GM18858 (cell line): ENCODE results near the gene KIFC3.
"Not testable (repeated sequence)": the region's sequence is repeated elsewhere in the genome, so short reads cannot be mapped to it uniquely, and the experiment has no call there.

Experiments
- ATAC-seq: cut with Tn5 transposase; IDR thresholded peaks from one replicate; pipeline ENCODE4 v1.9.1; 2021; ENCODE audit not compliant: unreplicated experiment

The KIFC3 gene

GRCh38 chr16:57802341-57803133 lies at the start of gene KIFC3:
TSS of gene KIFC3 (minus strand) at chr16:57802491. CDS start at chr16:57798243, 4,248 bp downstream.
- ATAC-seq: no peak

GRCh38 chr16:57848181-57848580 lies 45.9 kb upstream of the KIFC3 start:
- no peak for ATAC-seq

GRCh38 chr16:57846931-57847330 lies 44.6 kb upstream of the KIFC3 start:
- not testable (repeated sequence) for ATAC-seq

- no peak for ATAC-seq
These were observed 43.9 kb upstream of the KIFC3 start for GRCh38 chr16:57846078-57846697.

- no peak for ATAC-seq
These were observed 42.8 kb upstream of the KIFC3 start for GRCh38 chr16:57845115-57845514.

- ATAC-seq: no peak
These were observed 42.2 kb upstream of the KIFC3 start for GRCh38 chr16:57844416-57845030.

GRCh38 chr16:57843400-57843799 lies 41.1 kb upstream of the KIFC3 start:
- ATAC-seq: no peak

- ATAC-seq: no peak
These were observed 40.3 kb upstream of the KIFC3 start for GRCh38 chr16:57842601-57843000.

GRCh38 chr16:57840833-57841232 lies 38.5 kb upstream of the KIFC3 start:
- ATAC-seq: no peak

- ATAC-seq: no peak
These were observed 35.9 kb upstream of the KIFC3 start for GRCh38 chr16:57838161-57838560.

- no peak for ATAC-seq
These were observed 35.2 kb upstream of the KIFC3 start for GRCh38 chr16:57837305-57838125.

- ATAC-seq: not testable (repeated sequence)
These were observed 33.1 kb upstream of the KIFC3 start for GRCh38 chr16:57835439-57835838.

GRCh38 chr16:57834936-57835335 lies 32.6 kb upstream of the KIFC3 start:
- ATAC-seq: no peak

GRCh38 chr16:57830890-57831484 lies 28.7 kb upstream of the KIFC3 start:
- ATAC-seq: no peak

- no peak for ATAC-seq
These were observed 27.7 kb upstream of the KIFC3 start for GRCh38 chr16:57829969-57830360.

- ATAC-seq: no peak
These were observed 26.2 kb upstream of the KIFC3 start for GRCh38 chr16:57828272-57829161.

GRCh38 chr16:57826706-57827625 lies 24.7 kb upstream of the KIFC3 start:
- no peak for ATAC-seq

- no peak for ATAC-seq
These were observed 23.8 kb upstream of the KIFC3 start for GRCh38 chr16:57826052-57826451.
